ENCODE measurements around the gene EFR3B. TPM values are rescaled to one million over a fixed set of nuclear protein-coding genes. Genes with fewer than 3 reads are reported as not detected.

EFR3B gene
- total RNA-seq, 1 donor from 2014 or later = 14.7 TPM

GRCh38 chr2:25036221-25036559 lies 5.7 kb upstream of the EFR3B start:
- H3K36me3 Mint-ChIP-seq (ENCODE audit: low read depth, unreplicated experiment) = peaks cover 3% of the 10 kb centered on the region
- Histone ChIP-seq H3K9me3 (ENCODE audit: insufficient read depth, low read depth, low read length) (no peaks in the 10 kb centered on the region), H3K4me1 (ENCODE audit: insufficient read depth, low read length) (peaks cover under 1% of the 10 kb centered on the region), H2AFZ (ENCODE audit: low read depth, low read length) (no peak overlapping the region), H4K20me1 (ENCODE audit: insufficient read depth, low read length) (no peaks in the 10 kb centered on the region), H3K4me3 (ENCODE audit: insufficient read depth, low read depth, low read length) (no peak overlapping the region), H3K4me2 (ENCODE audit: low read length) (no peak overlapping the region), H3K9ac (ENCODE audit: low read length) (no peak overlapping the region), H3K27me3 (ENCODE audit: insufficient read depth, low read length) (peaks cover 17% of the 10 kb centered on the region), H3K79me2 (ENCODE audit: insufficient read depth, low read length) (no peaks in the 10 kb centered on the region), H3K36me3 (ENCODE audit: insufficient read depth, low read length) (no peaks in the 10 kb centered on the region), H3K27ac (ENCODE audit: low read depth, low read length) (no peak overlapping the region)
- peaks cover 28% of the 10 kb centered on the region for H3K27me3 Mint-ChIP-seq (ENCODE audit: low read depth, unreplicated experiment)
- DNase-seq (ENCODE audit: low read depth) = no peak
- no peak overlapping the region for H3K4me3 Mint-ChIP-seq (ENCODE audit: unreplicated experiment)
- peaks cover 4% of the 10 kb centered on the region for H3K9me3 Mint-ChIP-seq (ENCODE audit: unreplicated experiment)
- H3K27ac Mint-ChIP-seq (ENCODE audit: unreplicated experiment) = no peak overlapping the region
- TF ChIP-seq CTCF (IDR thresholded peaks at IDR 0.05; ENCODE audit: insufficient read depth, low read depth, low read length) = no peak
- no peak for TF ChIP-seq EZH2 (IDR thresholded peaks at IDR 0.05; ENCODE audit: insufficient read depth, low read length)
- peaks cover under 1% of the 10 kb centered on the region for H3K4me1 Mint-ChIP-seq (ENCODE audit: low read depth, unreplicated experiment)
- FAIRE-seq = no peak

- Mint-ChIP-seq H3K4me1 (ENCODE audit: low read depth, unreplicated experiment) (peaks cover 11% of the 10 kb centered on the region), H3K27ac (ENCODE audit: unreplicated experiment) (no peak overlapping the region), H3K36me3 (ENCODE audit: low read depth, unreplicated experiment) (peaks cover 3% of the 10 kb centered on the region), H3K27me3 (ENCODE audit: low read depth, unreplicated experiment) (peaks cover 24% of the 10 kb centered on the region), H3K9me3 (ENCODE audit: unreplicated experiment) (peaks cover 2% of the 10 kb centered on the region), H3K4me3 (ENCODE audit: unreplicated experiment) (no peak overlapping the region)
- no peak overlapping the region for H3K27ac ChIP-seq (ENCODE audit: low read depth, low read length)
- H3K4me2 ChIP-seq (ENCODE audit: low read length) = no peak overlapping the region
- no peaks in the 10 kb centered on the region for H3K79me2 ChIP-seq (ENCODE audit: insufficient read depth, low read length)
- no peak overlapping the region for H3K4me3 ChIP-seq (ENCODE audit: insufficient read depth, low read depth, low read length)
- DNase-seq (ENCODE audit: low read depth) (no peak), FAIRE-seq (no peak)
- no peak overlapping the region for H2AFZ ChIP-seq (ENCODE audit: low read depth, low read length)
- no peaks in the 10 kb centered on the region for H3K36me3 ChIP-seq (ENCODE audit: insufficient read depth, low read length)
- no peak overlapping the region for H3K9ac ChIP-seq (ENCODE audit: low read length)
- no peak for TF ChIP-seq EZH2 (IDR thresholded peaks at IDR 0.05; ENCODE audit: insufficient read depth, low read length)
- TF ChIP-seq CTCF (IDR thresholded peaks at IDR 0.05; ENCODE audit: insufficient read depth, low read depth, low read length) = no peak
- no peaks in the 10 kb centered on the region for H3K9me3 ChIP-seq (ENCODE audit: insufficient read depth, low read depth, low read length)
- H3K27me3 ChIP-seq (ENCODE audit: insufficient read depth, low read length) = peaks cover 9% of the 10 kb centered on the region
- peaks cover 17% of the 10 kb centered on the region for H3K4me1 ChIP-seq (ENCODE audit: insufficient read depth, low read length)
- H4K20me1 ChIP-seq (ENCODE audit: insufficient read depth, low read length) = peaks cover 9% of the 10 kb centered on the region
These were observed 2.8 kb upstream of the EFR3B start for GRCh38 chr2:25039126-25039525.

GRCh38 chr2:25041307-25041927 lies 459 bp upstream of the EFR3B start:
- Histone ChIP-seq H3K9me3 (ENCODE audit: insufficient read depth, low read depth, low read length) (no peaks in the 10 kb centered on the region), H3K4me2 (ENCODE audit: low read length) (peak overlapping the region; percentile 87), H3K4me3 (ENCODE audit: insufficient read depth, low read depth, low read length) (no peak overlapping the region), H3K36me3 (ENCODE audit: insufficient read depth, low read length) (no peaks in the 10 kb centered on the region), H3K27me3 (ENCODE audit: insufficient read depth, low read length) (peaks cover 1% of the 10 kb centered on the region), H4K20me1 (ENCODE audit: insufficient read depth, low read length) (peaks cover 14% of the 10 kb centered on the region), H3K9ac (ENCODE audit: low read length) (no peak overlapping the region), H2AFZ (ENCODE audit: low read depth, low read length) (peak overlapping the region; percentile 59), H3K4me1 (ENCODE audit: insufficient read depth, low read length) (peaks cover 19% of the 10 kb centered on the region), H3K79me2 (ENCODE audit: insufficient read depth, low read length) (no peaks in the 10 kb centered on the region), H3K27ac (ENCODE audit: low read depth, low read length) (no peak overlapping the region)
- Mint-ChIP-seq H3K4me1 (ENCODE audit: low read depth, unreplicated experiment) (peaks cover 21% of the 10 kb centered on the region), H3K9me3 (ENCODE audit: unreplicated experiment) (no peaks in the 10 kb centered on the region), H3K36me3 (ENCODE audit: low read depth, unreplicated experiment) (no peaks in the 10 kb centered on the region), H3K27ac (ENCODE audit: unreplicated experiment) (no peak overlapping the region), H3K27me3 (ENCODE audit: low read depth, unreplicated experiment) (peaks cover 17% of the 10 kb centered on the region), H3K4me3 (ENCODE audit: unreplicated experiment) (peak overlapping the region; percentile 81)
- DNase-seq (ENCODE audit: low read depth) = no peak
- FAIRE-seq = no peak
- TF ChIP-seq EZH2 (IDR thresholded peaks at IDR 0.05; ENCODE audit: insufficient read depth, low read length) (no peak), CTCF (IDR thresholded peaks at IDR 0.05; ENCODE audit: insufficient read depth, low read depth, low read length) (peak; percentile 24)
